ENCODE results near the gene EHBP1. TPM values are rescaled to one million over a fixed set of nuclear protein-coding genes. Genes with fewer than 3 reads are reported as not detected.
A peak's percentile ranks its signal among the peaks of the same experiment; 100 is the strongest.

The EHBP1 gene
- total RNA-seq, 4 donors from 2014 or later: 195 to 367 (median 212) TPM

DNA sequence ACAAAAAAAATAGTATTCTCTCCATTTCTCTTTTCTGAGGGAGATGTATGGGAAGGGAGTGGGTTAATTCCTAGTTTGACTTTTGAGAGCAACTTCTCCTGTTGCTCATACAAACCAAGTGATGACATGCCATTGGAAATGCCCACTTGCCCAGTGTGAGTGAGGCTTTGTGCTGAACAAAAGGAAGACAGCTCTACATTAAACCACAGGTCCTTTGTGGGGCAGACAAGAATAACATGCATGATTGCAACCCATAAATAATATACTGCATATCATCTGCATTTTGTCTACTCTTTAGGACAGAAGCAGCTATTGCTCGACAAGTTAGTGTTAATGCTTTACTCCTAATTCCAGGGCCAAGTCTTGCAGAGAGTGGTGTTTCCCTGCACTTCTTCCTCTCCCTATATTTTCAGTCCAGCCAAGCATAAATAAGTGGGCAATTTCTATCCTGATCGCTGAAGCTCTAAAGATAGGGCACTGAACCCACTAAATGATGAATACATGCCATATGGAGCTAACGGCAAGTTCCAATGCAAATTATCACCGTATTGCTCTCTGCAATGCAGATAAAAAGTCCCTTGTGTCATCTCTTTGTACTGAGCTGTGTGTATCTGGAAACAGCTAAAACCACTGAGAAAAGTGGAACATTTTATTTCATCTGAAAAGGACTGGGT is 19.4 kb upstream of the EHBP1 start:
- H3K27ac ChIP-seq: peak overlapping the region in 1 of 4 donors; percentile 27
- H3K36me3 ChIP-seq: no peaks in the 10 kb centered on the region
- TF ChIP-seq, protein P1, sequence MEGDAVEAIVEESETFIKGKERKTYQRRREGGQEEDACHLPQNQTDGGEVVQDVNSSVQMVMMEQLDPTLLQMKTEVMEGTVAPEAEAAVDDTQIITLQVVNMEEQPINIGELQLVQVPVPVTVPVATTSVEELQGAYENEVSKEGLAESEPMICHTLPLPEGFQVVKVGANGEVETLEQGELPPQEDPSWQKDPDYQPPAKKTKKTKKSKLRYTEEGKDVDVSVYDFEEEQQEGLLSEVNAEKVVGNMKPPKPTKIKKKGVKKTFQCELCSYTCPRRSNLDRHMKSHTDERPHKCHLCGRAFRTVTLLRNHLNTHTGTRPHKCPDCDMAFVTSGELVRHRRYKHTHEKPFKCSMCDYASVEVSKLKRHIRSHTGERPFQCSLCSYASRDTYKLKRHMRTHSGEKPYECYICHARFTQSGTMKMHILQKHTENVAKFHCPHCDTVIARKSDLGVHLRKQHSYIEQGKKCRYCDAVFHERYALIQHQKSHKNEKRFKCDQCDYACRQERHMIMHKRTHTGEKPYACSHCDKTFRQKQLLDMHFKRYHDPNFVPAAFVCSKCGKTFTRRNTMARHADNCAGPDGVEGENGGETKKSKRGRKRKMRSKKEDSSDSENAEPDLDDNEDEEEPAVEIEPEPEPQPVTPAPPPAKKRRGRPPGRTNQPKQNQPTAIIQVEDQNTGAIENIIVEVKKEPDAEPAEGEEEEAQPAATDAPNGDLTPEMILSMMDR (IDR thresholded peaks at IDR 0.05): no peak
- TF ChIP-seq POLR2A (IDR thresholded peaks at IDR 0.05) (no peak), EP300 (IDR thresholded peaks at IDR 0.05) (no peak)
- no peak for DNase-seq (ENCODE audit: low spot score in 2 of 2)
- H3K9me3 ChIP-seq: no peaks in the 10 kb centered on the region
- H3K4me3 ChIP-seq: no peak overlapping the region
- no peaks in the 10 kb centered on the region for H3K27me3 ChIP-seq
- whole genome bisulfite sequencing, 2 donors: 41 to 51% methylated on average over 4 of the region's 4 CpGs
- H3K4me1 ChIP-seq: peaks cover 0 to 7% (median 0%) of the 10 kb centered on the region in 4 donors

DNA sequence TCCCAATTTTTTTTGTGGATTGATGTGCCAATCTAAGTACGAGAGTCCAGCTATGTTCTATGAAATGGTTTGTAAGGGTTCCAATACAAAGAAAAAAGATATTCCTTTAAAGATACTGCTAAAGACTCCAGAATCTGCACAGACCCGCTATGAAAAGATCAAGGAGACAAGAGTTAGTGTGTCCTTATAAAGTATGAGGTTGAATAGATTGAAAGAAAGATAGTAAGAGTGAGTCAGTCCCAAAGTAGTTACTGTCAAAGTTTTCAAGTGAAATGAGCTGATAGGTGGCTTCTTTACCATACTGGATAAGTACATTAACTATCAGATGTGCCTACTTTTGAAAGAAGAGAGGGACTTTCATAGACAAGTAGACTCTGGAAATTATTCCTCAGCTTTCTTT is 17.9 kb upstream of the EHBP1 start:
- H3K4me1 ChIP-seq: peaks cover 0 to 7% (median 0%) of the 10 kb centered on the region in 4 donors
- no peaks in the 10 kb centered on the region for H3K27me3 ChIP-seq
- H3K36me3 ChIP-seq: no peaks in the 10 kb centered on the region
- WGBS, 2 donors: 70 to 95% methylated on average over 2 of the region's 2 CpGs
- H3K4me3 ChIP-seq: no peak overlapping the region
- no peak overlapping the region for H3K27ac ChIP-seq
- H3K9me3 ChIP-seq: no peaks in the 10 kb centered on the region
- no peak for DNase-seq (ENCODE audit: low spot score in 2 of 2)
- TF ChIP-seq, protein P1 (IDR thresholded peaks at IDR 0.05): no peak
- TF ChIP-seq EP300 (IDR thresholded peaks at IDR 0.05) (no peak), POLR2A (IDR thresholded peaks at IDR 0.05) (no peak)

DNA sequence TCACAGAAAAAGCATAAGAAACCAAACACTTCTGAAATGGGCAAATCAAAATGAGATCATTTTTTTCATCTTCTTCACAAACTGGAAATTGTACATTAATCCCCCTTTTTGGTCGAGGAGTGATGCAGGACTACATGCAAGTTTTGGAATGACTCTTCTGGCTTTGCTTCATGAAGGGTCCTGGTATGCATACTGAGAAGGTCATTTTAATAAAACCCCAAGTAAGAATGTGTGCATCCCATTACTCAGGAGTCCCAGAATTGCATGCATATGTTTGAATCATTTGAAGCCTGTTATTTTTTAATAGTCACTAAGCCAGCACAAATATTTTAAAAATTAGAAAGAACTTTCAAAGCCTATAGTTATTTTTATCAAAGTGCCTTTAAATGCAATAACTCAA is 16.7 kb upstream of the EHBP1 start:
- Histone ChIP-seq H3K27me3 (no peaks in the 10 kb centered on the region), H3K4me1 (peaks cover 0 to 7% (median 0%) of the 10 kb centered on the region in 4 donors), H3K4me3 (no peak overlapping the region), H3K9me3 (no peaks in the 10 kb centered on the region), H3K36me3 (no peaks in the 10 kb centered on the region), H3K27ac (no peak overlapping the region)
- 12 to 33% methylated on average over 1 of the region's 1 CpG for WGBS, 2 donors
- DNase-seq (ENCODE audit: low spot score in 2 of 2): no peak
- TF ChIP-seq, protein P1 (IDR thresholded peaks at IDR 0.05): no peak
- TF ChIP-seq POLR2A (IDR thresholded peaks at IDR 0.05) (no peak), EP300 (IDR thresholded peaks at IDR 0.05) (no peak)

DNA sequence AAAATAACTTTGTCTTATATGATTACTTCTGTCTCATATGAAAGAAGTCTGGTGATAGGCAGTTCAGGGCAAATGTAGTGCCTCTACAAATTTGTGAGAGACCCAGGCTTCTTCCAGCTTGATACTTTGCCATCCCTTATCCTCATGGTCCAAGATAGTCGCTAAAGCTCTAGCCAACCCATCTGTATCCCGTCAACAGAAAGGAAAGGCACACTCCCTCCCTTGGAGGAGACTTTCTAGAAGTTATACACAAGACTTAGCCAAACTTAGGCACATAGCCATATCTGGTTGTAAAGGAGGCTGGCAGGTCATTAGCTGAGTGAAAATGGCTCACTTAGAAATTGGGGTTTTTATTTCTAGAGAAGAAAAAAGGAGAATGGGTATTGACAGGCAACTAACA is 14.3 kb upstream of the EHBP1 start:
- WGBS, 2 donors: 77 to 84% methylated on average over 2 of the region's 2 CpGs
- H3K4me1 ChIP-seq: peaks cover 0 to 3% (median 0%) of the 10 kb centered on the region in 4 donors

DNA sequence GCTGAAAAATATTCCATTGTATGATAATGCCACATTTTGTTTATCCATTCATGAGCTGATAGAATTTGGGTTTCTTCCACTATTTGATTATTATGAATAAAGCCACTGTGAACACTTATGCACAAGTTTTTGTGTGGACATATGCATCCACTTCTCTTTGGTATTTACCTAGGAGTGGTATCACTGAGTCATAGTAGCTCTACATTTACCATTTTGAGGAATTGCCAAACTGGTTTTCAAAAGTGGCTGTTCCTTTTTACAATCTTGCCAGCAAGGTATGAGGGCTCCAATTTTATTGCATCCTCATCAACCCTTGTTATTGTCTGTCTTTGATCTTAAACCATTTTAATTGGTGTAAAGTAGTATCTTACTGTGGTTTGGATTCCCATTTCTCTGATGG is 13.3 kb upstream of the EHBP1 start:
- Histone ChIP-seq H3K4me3 (no peak overlapping the region), H3K36me3 (no peaks in the 10 kb centered on the region), H3K27me3 (no peaks in the 10 kb centered on the region), H3K4me1 (peaks cover 0 to 7% (median 0%) of the 10 kb centered on the region in 4 donors), H3K27ac (no peak overlapping the region), H3K9me3 (no peaks in the 10 kb centered on the region)
- TF ChIP-seq EP300 (IDR thresholded peaks at IDR 0.05): no peak
- TF ChIP-seq POLR2A (IDR thresholded peaks at IDR 0.05): no peak
- DNase-seq (ENCODE audit: low spot score in 2 of 2): no peak

More for the DNA sequence above, 14.3 kb upstream of the EHBP1 start:
- DNase-seq (ENCODE audit: low spot score in 2 of 2): no peak
- TF ChIP-seq EP300 (IDR thresholded peaks at IDR 0.05) (no peak), POLR2A (IDR thresholded peaks at IDR 0.05) (no peak)
- TF ChIP-seq, protein P1 (IDR thresholded peaks at IDR 0.05): no peak
- H3K27ac ChIP-seq: no peak overlapping the region
- H3K36me3 ChIP-seq: no peaks in the 10 kb centered on the region
- no peak overlapping the region for H3K4me3 ChIP-seq
- no peaks in the 10 kb centered on the region for H3K27me3 ChIP-seq
- no peaks in the 10 kb centered on the region for H3K9me3 ChIP-seq
